ENCODE data around the gene NME9. TPM values are rescaled to one million over a fixed set of nuclear protein-coding genes. Genes with fewer than 3 reads are reported as not detected.
"Not testable (repeated sequence)": the region's sequence is repeated elsewhere in the genome, so short reads cannot be mapped to it uniquely, and the experiment has no call there.

Gene NME9
- polyA plus RNA-seq (ENCODE audit: insufficient read length in 4 of 4) = 1 to 10 TPM in 3 of 4 donors, under 1 TPM in 1; 0.72 to 4.0 (median 2.3) TPM

GRCh38 chr3:138329127-138329983 is at the start of gene NME9:
NME9 (minus strand) TSS chr3:138329851; CDS start chr3:138329335, 516 bp downstream.
- peak in 2 of 4 donors; percentile 69 to 80 for DNase-seq (ENCODE audit: low read depth in 4 of 4, low spot score in 3 of 4)

- no peak for DNase-seq (ENCODE audit: low read depth in 4 of 4, low spot score in 3 of 4)
Measured at GRCh38 chr3:138378990-138379389, 49.3 kb upstream of the NME9 start.

GRCh38 chr3:138378331-138378730 is 48.7 kb upstream of the NME9 start:
- DNase-seq (ENCODE audit: low read depth in 4 of 4, low spot score in 3 of 4) = no peak

GRCh38 chr3:138377804-138378203 is 48.2 kb upstream of the NME9 start:
- DNase-seq (ENCODE audit: low read depth in 4 of 4, low spot score in 3 of 4) = no peak

- DNase-seq (ENCODE audit: low read depth in 4 of 4, low spot score in 3 of 4) = not testable (repeated sequence)
Measured at GRCh38 chr3:138377212-138377611, 47.6 kb upstream of the NME9 start.

GRCh38 chr3:138376663-138377062 is 47.0 kb upstream of the NME9 start:
- DNase-seq (ENCODE audit: low read depth in 4 of 4, low spot score in 3 of 4) = no peak

GRCh38 chr3:138375447-138375846 is 45.8 kb upstream of the NME9 start:
- DNase-seq (ENCODE audit: low read depth in 4 of 4, low spot score in 3 of 4) = peak in 1 of 4 donors; percentile 19

- no peak for DNase-seq (ENCODE audit: low read depth in 4 of 4, low spot score in 3 of 4)
Measured at GRCh38 chr3:138374573-138375134, 45.0 kb upstream of the NME9 start.

GRCh38 chr3:138373736-138374094 is 44.1 kb upstream of the NME9 start:
- no peak for DNase-seq (ENCODE audit: low read depth in 4 of 4, low spot score in 3 of 4)

GRCh38 chr3:138373087-138373735 is 43.6 kb upstream of the NME9 start:
- DNase-seq (ENCODE audit: low read depth in 4 of 4, low spot score in 3 of 4) = no peak

- DNase-seq (ENCODE audit: low read depth in 4 of 4, low spot score in 3 of 4) = no peak
Measured at GRCh38 chr3:138371070-138371965, 41.7 kb upstream of the NME9 start.

- no peak for DNase-seq (ENCODE audit: low read depth in 4 of 4, low spot score in 3 of 4)
Measured at GRCh38 chr3:138370321-138370720, 40.7 kb upstream of the NME9 start.

GRCh38 chr3:138369151-138369900 is 39.7 kb upstream of the NME9 start:
- DNase-seq (ENCODE audit: low read depth in 4 of 4, low spot score in 3 of 4) = no peak

GRCh38 chr3:138367911-138368310 is 38.3 kb upstream of the NME9 start:
- DNase-seq (ENCODE audit: low read depth in 4 of 4, low spot score in 3 of 4) = no peak

GRCh38 chr3:138367326-138367850 is 37.7 kb upstream of the NME9 start:
- no peak for DNase-seq (ENCODE audit: low read depth in 4 of 4, low spot score in 3 of 4)

GRCh38 chr3:138366006-138366759 is 36.5 kb upstream of the NME9 start:
- DNase-seq (ENCODE audit: low read depth in 4 of 4, low spot score in 3 of 4) = no peak

- DNase-seq (ENCODE audit: low read depth in 4 of 4, low spot score in 3 of 4) = no peak
Measured at GRCh38 chr3:138365253-138365555, 35.6 kb upstream of the NME9 start.

GRCh38 chr3:138364356-138365252 is 35.0 kb upstream of the NME9 start:
- DNase-seq (ENCODE audit: low read depth in 4 of 4, low spot score in 3 of 4) = no peak

All from left renal pelvis (tissue), 4 donors.